HepG2 (cell line): Measurements from ENCODE around the gene SSBP4. TPM values are rescaled to one million over a fixed set of nuclear protein-coding genes. Genes with fewer than 3 reads are reported as not detected.

Experiments
- MIXL1 ChIP-seq: IDR thresholded peaks from 2 replicates; pipeline ENCODE4 v1.6.1; 2016
- RBFOX2 ChIP-seq: fragments of 200-400 bp; formaldehyde crosslinking; IDR thresholded peaks from 2 replicates; pipeline ENCODE4 v1.6.1; 2017; ENCODE audit warnings: low read depth, mild to moderate bottlenecking, low read length
- SRSF1 ChIP-seq: fragments of 200-400 bp; formaldehyde crosslinking; optimal IDR thresholded peaks from 2 replicates; pipeline ENCODE3; 2017; ENCODE audit warnings: mild to moderate bottlenecking, low read depth, low read length, moderate library complexity
- ZNF260 ChIP-seq: sonication (generic); formaldehyde crosslinking; IDR thresholded peaks from 2 replicates; pipeline ENCODE4 v1.4.0; 2020; ENCODE audit warnings: missing genetic modification reagents, low read depth, mild to moderate bottlenecking, borderline replicate concordance
- ZNF776 ChIP-seq: sonication (generic); formaldehyde crosslinking; IDR thresholded peaks from 2 replicates; pipeline ENCODE4 v1.4.0; 2020; ENCODE audit warnings: mild to moderate bottlenecking, missing genetic modification reagents
- polyA plus RNA-seq, 8 experiments: library from polyadenylated mRNA; depleted of rRNA in 3 of 8; stranded (reverse) in 7 of 8; unstranded in 1 of 8; fragments of >200 nt; fragmentation: Illumina TruSeq in 4 of 8; extraction: Trizol in 4 of 8; gene quantifications; 2 replicates each; pipeline versions ENCODE4 v1.2.1 to v1.2.3, GENCODE V29; 2011 to 2016; ENCODE audit warnings: low read depth in 4 of 8, missing spikeins in 1 of 8, mixed read lengths in 1 of 8; ENCODE audit not compliant: insufficient read depth in 1 of 8
- total RNA-seq, 5 experiments: library from RNA; depleted of rRNA; stranded (reverse); fragments of >200 nt; fragmentation: Illumina TruSeq; extraction: Trizol; gene quantifications; 2 replicates each; pipeline ENCODE4 v1.2.3, GENCODE V29; 2016; ENCODE audit warnings: low read depth in 1 of 5
- TF ChIP-seq, protein P1 (sequence below), 2 experiments: sonication (generic) in 1 of 2; formaldehyde crosslinking in 1 of 2; IDR thresholded peaks; 2 replicates each; pipeline versions ENCODE4 v1.5.1 to v1.6.1; 2011 to 2020; ENCODE audit warnings: borderline replicate concordance in 1 of 2, low read depth in 1 of 2, low read length in 1 of 2, mild to moderate bottlenecking in 1 of 2, missing genetic modification reagents in 1 of 2, moderate library complexity in 1 of 2
- TF ChIP-seq, protein P2 (sequence below): sonication (generic); formaldehyde crosslinking; conservative IDR thresholded peaks from 2 replicates; pipeline ENCODE4 v1.5.0; 2020; ENCODE audit warnings: missing genetic modification reagents
- TF ChIP-seq, protein P3 (sequence below): fragments of 450-650 bp; IDR thresholded peaks from 2 replicates; pipeline ENCODE4 v1.6.1; 2017

SSBP4 gene
- total and polyA plus RNA-seq, 2 of the 13 experiments (the other 11 are each of a cell fraction or from before 2014, with no cell fraction given): 20.8 to 39.5 TPM

DNA sequence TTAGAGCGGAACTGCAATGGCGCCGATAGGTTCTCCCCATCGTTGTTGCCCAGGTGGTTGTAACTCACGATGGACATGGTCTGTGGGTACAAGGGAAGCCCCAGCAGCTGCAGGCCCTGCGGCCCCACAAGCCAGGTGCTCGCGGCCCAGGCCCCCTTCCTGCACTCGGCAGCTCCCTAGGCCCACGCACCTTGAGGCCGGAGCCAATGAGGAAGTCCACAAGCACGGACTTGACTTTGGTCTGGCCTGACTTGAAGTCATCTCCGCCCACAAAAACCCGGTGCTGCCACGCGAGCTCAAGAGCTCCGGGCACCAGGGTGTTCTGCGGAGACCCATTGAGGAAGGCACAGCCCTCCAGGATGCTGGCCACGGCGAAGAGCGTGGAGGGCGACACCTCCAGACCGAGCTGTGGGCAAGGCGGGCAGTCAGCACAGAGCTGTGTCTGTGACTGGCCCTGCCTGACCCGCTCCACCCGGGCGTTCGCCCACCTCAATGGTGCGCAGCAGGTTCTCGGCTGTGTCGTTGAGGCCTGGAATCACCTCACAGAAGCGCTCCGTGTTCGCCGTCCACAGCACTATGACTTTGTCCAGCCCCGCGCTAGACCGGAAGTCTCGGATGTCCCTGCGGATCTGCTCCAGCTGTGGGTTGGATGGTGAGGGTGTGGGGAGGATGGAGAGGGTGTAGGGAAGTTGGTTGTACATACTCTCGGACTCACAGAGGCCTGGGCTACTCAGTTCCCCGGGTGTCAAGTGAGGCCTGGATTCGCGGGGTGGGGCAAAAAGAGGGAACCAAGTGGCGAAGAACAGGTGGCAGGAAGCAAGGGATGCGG is 16.9 kb downstream of the SSBP4 start (continued):
- TF ChIP-seq, protein P1, sequence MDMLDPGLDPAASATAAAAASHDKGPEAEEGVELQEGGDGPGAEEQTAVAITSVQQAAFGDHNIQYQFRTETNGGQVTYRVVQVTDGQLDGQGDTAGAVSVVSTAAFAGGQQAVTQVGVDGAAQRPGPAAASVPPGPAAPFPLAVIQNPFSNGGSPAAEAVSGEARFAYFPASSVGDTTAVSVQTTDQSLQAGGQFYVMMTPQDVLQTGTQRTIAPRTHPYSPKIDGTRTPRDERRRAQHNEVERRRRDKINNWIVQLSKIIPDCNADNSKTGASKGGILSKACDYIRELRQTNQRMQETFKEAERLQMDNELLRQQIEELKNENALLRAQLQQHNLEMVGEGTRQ (IDR thresholded peaks at IDR 0.05; ENCODE audit: low read depth, low read length): no peak
- TF ChIP-seq, protein P1 (CRISPR knock-in tag; IDR thresholded peaks at IDR 0.05; ENCODE audit: borderline replicate concordance): no peak
- no peak for TF ChIP-seq ZNF260 (CRISPR knock-in tag)
- TF ChIP-seq RBFOX2: no peak
- TF ChIP-seq SRSF1: peak; percentile 9
- TF ChIP-seq, protein P2, sequence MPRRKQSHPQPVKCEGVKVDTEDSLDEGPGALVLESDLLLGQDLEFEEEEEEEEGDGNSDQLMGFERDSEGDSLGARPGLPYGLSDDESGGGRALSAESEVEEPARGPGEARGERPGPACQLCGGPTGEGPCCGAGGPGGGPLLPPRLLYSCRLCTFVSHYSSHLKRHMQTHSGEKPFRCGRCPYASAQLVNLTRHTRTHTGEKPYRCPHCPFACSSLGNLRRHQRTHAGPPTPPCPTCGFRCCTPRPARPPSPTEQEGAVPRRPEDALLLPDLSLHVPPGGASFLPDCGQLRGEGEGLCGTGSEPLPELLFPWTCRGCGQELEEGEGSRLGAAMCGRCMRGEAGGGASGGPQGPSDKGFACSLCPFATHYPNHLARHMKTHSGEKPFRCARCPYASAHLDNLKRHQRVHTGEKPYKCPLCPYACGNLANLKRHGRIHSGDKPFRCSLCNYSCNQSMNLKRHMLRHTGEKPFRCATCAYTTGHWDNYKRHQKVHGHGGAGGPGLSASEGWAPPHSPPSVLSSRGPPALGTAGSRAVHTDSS (CRISPR knock-in tag): no peak
- no peak for TF ChIP-seq ZNF776 (CRISPR knock-in tag)
- TF ChIP-seq, protein P3, sequence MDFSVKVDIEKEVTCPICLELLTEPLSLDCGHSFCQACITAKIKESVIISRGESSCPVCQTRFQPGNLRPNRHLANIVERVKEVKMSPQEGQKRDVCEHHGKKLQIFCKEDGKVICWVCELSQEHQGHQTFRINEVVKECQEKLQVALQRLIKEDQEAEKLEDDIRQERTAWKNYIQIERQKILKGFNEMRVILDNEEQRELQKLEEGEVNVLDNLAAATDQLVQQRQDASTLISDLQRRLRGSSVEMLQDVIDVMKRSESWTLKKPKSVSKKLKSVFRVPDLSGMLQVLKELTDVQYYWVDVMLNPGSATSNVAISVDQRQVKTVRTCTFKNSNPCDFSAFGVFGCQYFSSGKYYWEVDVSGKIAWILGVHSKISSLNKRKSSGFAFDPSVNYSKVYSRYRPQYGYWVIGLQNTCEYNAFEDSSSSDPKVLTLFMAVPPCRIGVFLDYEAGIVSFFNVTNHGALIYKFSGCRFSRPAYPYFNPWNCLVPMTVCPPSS: no peak
- TF ChIP-seq MIXL1 (CRISPR knock-in tag): no peak
